Mammary epithelial cell (primary cell): ENCODE results near the gene ARFGAP2.

Source experiments
- CTCF ChIP-seq, 2 donors: IDR thresholded peaks in 1 of 2; conservative IDR thresholded peaks in 1 of 2; 2 replicates each; pipeline ENCODE4 v1.5.1; 2011 to 2012; ENCODE audit warnings: inconsistent platforms in 2 of 2, low read length in 2 of 2, mild to moderate bottlenecking in 2 of 2, control low read depth in 1 of 2, low read depth in 1 of 2; ENCODE audit not compliant: insufficient read depth in 1 of 2; ENCODE audit errors: extremely low read depth in 1 of 2
- EZH2 ChIP-seq: IDR thresholded peaks from 2 replicates; pipeline ENCODE4 v1.6.1; 2012; ENCODE audit warnings: low read length, inconsistent platforms, borderline replicate concordance

- TF ChIP-seq CTCF (conservative IDR thresholded peaks at IDR 0.05 in 1 of 2, IDR thresholded peaks at IDR 0.05 in 1 of 2; ENCODE audit: extremely low read depth in 1 of 2, insufficient read depth in 1 of 2, low read depth in 1 of 2, low read length in 2 of 2), result no peak
- TF ChIP-seq EZH2, result no peak
Measured at GRCh38 chr11:47184711-47185304, 8.1 kb upstream of the ARFGAP2 start.
